Measurements from ENCODE around the gene SRRT.
"Not testable (repeated sequence)": the region's sequence is repeated elsewhere in the genome, so short reads cannot be mapped to it uniquely, and the experiment has no call there.

SRRT gene

GRCh38 chr7:100921039-100921438, 46.1 kb downstream of the SRRT start:
- TF ChIP-seq CTCF (IDR thresholded peaks at IDR 0.05; ENCODE audit: low read depth, low read length), result no peak
- no peak for DNase-seq (ENCODE audit: low read depth in 2 of 2)
- no peak overlapping the region for H3K4me3 ChIP-seq (replicated peaks in 1 of 2; ENCODE audit: low read depth in 2 of 2, low read length in 2 of 2)

GRCh38 chr7:100923616-100924015, 48.7 kb downstream of the SRRT start:
- H3K4me3 ChIP-seq (replicated peaks in 1 of 2; ENCODE audit: low read depth in 2 of 2, low read length in 2 of 2); DNase-seq (ENCODE audit: low read depth in 2 of 2): not testable (repeated sequence)

GRCh38 chr7:100929808-100930174, 54.9 kb downstream of the SRRT start:
- TF ChIP-seq CTCF (IDR thresholded peaks at IDR 0.05; ENCODE audit: low read depth, low read length), result no peak
- DNase-seq (ENCODE audit: low read depth in 2 of 2), result no peak

GRCh38 chr7:100933734-100934133, 58.8 kb downstream of the SRRT start:
- no peak overlapping the region for H3K4me3 ChIP-seq (replicated peaks in 1 of 2; ENCODE audit: low read depth in 2 of 2, low read length in 2 of 2)
- no peak for DNase-seq (ENCODE audit: low read depth in 2 of 2)
- TF ChIP-seq CTCF (IDR thresholded peaks at IDR 0.05; ENCODE audit: low read depth, low read length), result no peak

More at GRCh38 chr7:100929808-100930174, 54.9 kb downstream of the SRRT start:
- H3K4me3 ChIP-seq (replicated peaks in 1 of 2; ENCODE audit: low read depth in 2 of 2, low read length in 2 of 2), result no peak overlapping the region

- not testable (repeated sequence) for DNase-seq (ENCODE audit: low read depth in 2 of 2); H3K4me3 ChIP-seq (replicated peaks in 1 of 2; ENCODE audit: low read depth in 2 of 2, low read length in 2 of 2)
Observed at GRCh38 chr7:100935381-100935780, 60.5 kb downstream of the SRRT start.

- not testable (repeated sequence) for DNase-seq (ENCODE audit: low read depth in 2 of 2); H3K4me3 ChIP-seq (replicated peaks in 1 of 2; ENCODE audit: low read depth in 2 of 2, low read length in 2 of 2)
Observed at GRCh38 chr7:100936167-100936566, 61.3 kb downstream of the SRRT start.

All from cardiac fibroblast (primary cell).